Activated T-cell treated with anti-CD3 and anti-CD28 coated beads, Interleukin-2, amount 50 U/mL, for 72 hours (primary cell): ENCODE data around the gene CENPP. TPM values are rescaled to one million over a fixed set of nuclear protein-coding genes. Genes with fewer than 3 reads are reported as not detected.

Experiments
- ATAC-seq, 2 donors: fragments of 150-1000 bp; cut with Tn5 transposase; replicated peaks in 1 of 2; 2 replicates each; pipeline ENCODE4 v1.10.0; 2021; ENCODE audit warnings: moderate library complexity in 2 of 2, mild to moderate bottlenecking in 1 of 2
- DNase-seq, 2 donors: peaks; one replicate each; pipeline ENCODE4 v3.0.0; 2021 to 2022; ENCODE audit warnings: mixed read lengths in 1 of 2
- H3K27ac Mint-ChIP-seq: one replicate; pipeline ENCODE4 v1.8.0; 2022; ENCODE audit warnings: mild to moderate bottlenecking, moderate library complexity, mixed read lengths
- H3K27me3 Mint-ChIP-seq: one replicate; pipeline ENCODE4 v1.8.0; 2022; ENCODE audit warnings: low read depth, mixed read lengths
- H3K36me3 Mint-ChIP-seq, 2 donors: one replicate each; pipeline ENCODE4 v1.8.0; 2022; ENCODE audit warnings: mixed read lengths in 2 of 2, mild to moderate bottlenecking in 1 of 2; ENCODE audit not compliant: insufficient read depth in 2 of 2
- H3K4me1 Mint-ChIP-seq: one replicate; pipeline ENCODE4 v1.8.0; 2022; ENCODE audit warnings: low read depth, mixed read lengths
- H3K4me3 Mint-ChIP-seq, 2 donors: one replicate each; pipeline ENCODE4 v1.8.0; 2022; ENCODE audit warnings: mild to moderate bottlenecking in 2 of 2, mixed read lengths in 2 of 2, moderate library complexity in 2 of 2
- H3K9me3 Mint-ChIP-seq, 2 donors: one replicate each; pipeline ENCODE4 v1.8.0; 2022; ENCODE audit warnings: mixed read lengths in 2 of 2
- total RNA-seq, 2 donors: library from RNA; stranded (reverse); gene quantifications; one replicate each; pipeline ENCODE4 v1.2.3, GENCODE V29; 2022

CENPP gene
- total RNA-seq, 2 donors from 2014 or later = 25.2 to 28.2 TPM

GRCh38 chr9:92424340-92424739, 98.6 kb downstream of the CENPP start, which contains the start of gene OMD:
OMD (minus strand) TSS chr9:92424471; CDS start chr9:92417558, 6,913 bp downstream.
- H3K4me3 Mint-ChIP-seq = no peak within 1 kb of the TSS
- no peaks in the 10 kb centered on the region for H3K4me1 Mint-ChIP-seq
- no peak within 1 kb of the TSS for H3K27ac Mint-ChIP-seq
- ATAC-seq (no peak), DNase-seq (no peak)
- no peaks in the 10 kb centered on the region for H3K9me3 Mint-ChIP-seq
- no peaks in the 10 kb centered on the region for H3K36me3 Mint-ChIP-seq
- no peaks in the 10 kb centered on the region for H3K27me3 Mint-ChIP-seq

- Mint-ChIP-seq H3K9me3 (no peaks in the 10 kb centered on the region), H3K36me3 (no peaks in the 10 kb centered on the region), H3K27me3 (no peaks in the 10 kb centered on the region), H3K4me1 (no peaks in the 10 kb centered on the region), H3K27ac (no peak overlapping the region), H3K4me3 (no peak overlapping the region)
- ATAC-seq = no peak
- DNase-seq = no peak
Measured at GRCh38 chr9:92425474-92425873, 99.7 kb downstream of the CENPP start.

DNA sequence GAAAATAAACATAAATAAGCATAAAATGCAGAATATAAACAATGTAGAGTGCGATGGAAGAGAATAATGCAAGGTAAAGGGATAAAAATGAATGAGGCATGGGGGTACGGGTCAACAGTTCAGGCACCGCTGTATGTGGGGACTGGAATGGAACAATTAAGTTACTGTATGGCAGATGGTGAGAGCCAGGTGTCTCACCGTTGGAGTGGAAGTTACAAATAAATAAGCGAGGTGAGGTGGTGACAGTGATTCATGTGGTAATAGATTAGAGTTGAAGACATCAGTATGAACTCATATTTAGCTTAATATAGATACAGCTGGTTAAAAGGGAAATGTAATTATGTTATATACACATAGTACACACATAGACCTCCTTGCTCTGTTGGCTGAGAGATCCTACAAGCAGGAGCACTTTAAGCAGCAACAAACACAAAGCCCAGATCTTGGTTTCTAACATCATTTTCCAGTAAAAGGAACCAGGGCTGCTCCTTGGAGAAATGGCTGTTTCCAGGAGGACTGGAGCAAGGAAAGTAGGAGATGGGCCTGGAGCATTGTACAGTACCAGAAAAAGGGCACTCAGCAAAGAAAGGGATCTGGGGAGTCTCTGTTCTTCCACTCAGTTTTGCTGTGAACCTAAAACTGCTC, 100.9 kb downstream of the CENPP start:
- H3K27me3 Mint-ChIP-seq = no peaks in the 10 kb centered on the region
- no peaks in the 10 kb centered on the region for H3K36me3 Mint-ChIP-seq
- H3K27ac Mint-ChIP-seq = no peak overlapping the region
- no peak for ATAC-seq
- no peak for DNase-seq
- no peaks in the 10 kb centered on the region for H3K4me1 Mint-ChIP-seq
- H3K4me3 Mint-ChIP-seq = no peak overlapping the region
- no peaks in the 10 kb centered on the region for H3K9me3 Mint-ChIP-seq

DNA sequence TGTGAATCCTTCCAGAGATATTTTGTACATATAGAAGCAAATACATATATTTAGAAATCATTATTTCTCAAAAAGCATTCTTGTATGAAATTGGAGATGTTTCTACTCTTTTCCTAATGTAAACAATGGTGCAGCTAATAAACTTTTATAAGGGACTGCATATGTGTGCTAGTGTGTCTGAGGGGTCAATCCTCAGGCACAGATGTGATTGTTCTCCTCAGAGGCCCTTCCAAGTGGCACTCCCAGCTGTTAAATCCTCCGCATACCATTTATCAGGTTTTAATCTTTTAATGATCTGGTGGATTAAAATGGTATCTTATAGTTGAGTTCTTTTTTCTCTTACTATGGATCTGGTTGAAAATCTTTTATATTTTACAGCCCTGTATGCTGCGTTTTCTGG, 104.1 kb downstream of the CENPP start:
- Mint-ChIP-seq H3K36me3 (no peaks in the 10 kb centered on the region), H3K27me3 (no peaks in the 10 kb centered on the region), H3K27ac (no peak overlapping the region), H3K9me3 (no peaks in the 10 kb centered on the region), H3K4me3 (no peak overlapping the region), H3K4me1 (no peaks in the 10 kb centered on the region)
- no peak for DNase-seq
- no peak for ATAC-seq

GRCh38 chr9:92432350-92432749, 106.6 kb downstream of the CENPP start:
- H3K4me3 Mint-ChIP-seq = no peak overlapping the region
- H3K27ac Mint-ChIP-seq = no peak overlapping the region
- no peaks in the 10 kb centered on the region for H3K36me3 Mint-ChIP-seq
- no peaks in the 10 kb centered on the region for H3K9me3 Mint-ChIP-seq
- DNase-seq = no peak
- no peaks in the 10 kb centered on the region for H3K27me3 Mint-ChIP-seq
- H3K4me1 Mint-ChIP-seq = no peaks in the 10 kb centered on the region
- ATAC-seq = no peak

DNA sequence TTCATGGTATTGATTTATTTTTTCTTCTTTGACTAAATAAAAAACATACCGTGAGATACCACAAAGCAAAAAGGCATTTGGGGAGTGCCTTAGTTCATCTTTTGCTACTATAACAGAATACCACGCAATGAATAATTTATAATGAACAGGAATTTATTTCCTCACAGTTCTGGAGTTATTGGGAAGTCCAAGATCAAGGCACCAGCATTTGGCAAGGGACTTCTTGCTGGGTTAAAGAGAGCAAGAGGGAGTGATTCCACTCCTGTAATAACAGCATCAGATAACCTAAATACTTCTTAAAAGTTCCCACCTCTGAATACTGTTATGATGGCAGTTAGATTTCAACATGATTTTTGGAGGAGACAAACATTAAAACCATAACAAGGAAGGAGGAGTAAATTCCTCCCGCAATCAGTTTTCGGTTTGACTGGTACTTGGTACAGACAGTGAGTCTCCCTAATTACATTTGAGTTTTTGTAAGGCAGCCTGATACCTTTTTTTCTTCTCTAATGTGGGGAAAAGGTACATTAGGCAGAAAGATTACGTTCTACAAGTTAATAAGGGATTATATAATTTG, 107.3 kb downstream of the CENPP start:
- ATAC-seq (no peak), DNase-seq (no peak)
- H3K4me3 Mint-ChIP-seq = no peak overlapping the region
- no peaks in the 10 kb centered on the region for H3K36me3 Mint-ChIP-seq
- H3K27ac Mint-ChIP-seq = no peak overlapping the region
- H3K4me1 Mint-ChIP-seq = no peaks in the 10 kb centered on the region
- no peaks in the 10 kb centered on the region for H3K9me3 Mint-ChIP-seq
- H3K27me3 Mint-ChIP-seq = no peaks in the 10 kb centered on the region

DNA sequence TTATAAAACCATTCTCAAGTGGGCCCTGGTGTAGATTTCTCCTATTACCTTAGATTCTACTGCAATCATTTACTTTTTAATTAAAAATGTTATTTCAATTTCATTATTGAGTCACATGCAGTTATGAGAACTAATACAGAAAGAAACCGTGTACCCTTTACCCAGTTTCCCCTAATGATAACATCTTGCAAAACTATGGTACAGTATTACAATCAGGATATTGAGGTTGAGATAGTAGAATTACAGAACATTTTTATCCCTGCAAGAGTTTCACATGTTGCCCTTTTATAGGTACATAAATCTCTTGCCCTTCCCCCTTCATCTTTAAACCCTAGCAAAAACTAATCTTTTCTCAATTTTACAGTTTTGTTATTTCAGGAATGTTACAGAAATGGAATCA, 109.5 kb downstream of the CENPP start:
- Mint-ChIP-seq H3K4me1 (peaks cover 6% of the 10 kb centered on the region), H3K36me3 (no peaks in the 10 kb centered on the region)

DNA sequence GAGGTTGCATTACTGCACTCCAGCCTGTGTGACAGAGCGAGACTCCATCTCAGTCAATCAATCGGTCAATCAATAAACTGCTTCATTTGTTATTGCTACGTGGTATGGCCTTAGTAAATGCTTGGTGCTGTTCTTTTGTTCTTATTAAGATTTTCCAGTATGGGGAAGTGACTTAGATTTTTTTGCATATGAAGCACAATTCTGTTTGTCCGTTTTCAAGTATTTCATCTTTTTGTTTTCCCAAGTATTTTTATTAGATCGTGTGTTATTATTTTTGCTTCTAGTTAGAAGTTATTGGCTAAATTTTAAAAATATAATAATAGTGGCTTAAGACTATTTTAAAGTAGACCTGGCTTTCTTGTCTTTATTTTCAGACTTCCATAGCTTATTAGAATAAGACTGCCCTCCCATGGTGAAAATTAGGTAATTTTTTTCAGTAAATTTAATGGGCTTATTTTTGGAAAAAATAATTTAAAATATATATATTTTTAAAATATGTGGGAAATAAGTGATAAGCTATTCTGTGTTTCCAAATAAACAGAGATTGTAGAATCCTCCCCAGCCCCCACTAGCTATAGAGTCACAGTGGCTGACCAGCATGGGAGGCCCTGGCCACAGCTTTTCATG, 113.3 kb downstream of the CENPP start:
- H3K4me3 Mint-ChIP-seq = no peak overlapping the region
- DNase-seq (no peak), ATAC-seq (no peak)
- no peaks in the 10 kb centered on the region for H3K36me3 Mint-ChIP-seq
- H3K9me3 Mint-ChIP-seq = no peaks in the 10 kb centered on the region
- peaks cover 10% of the 10 kb centered on the region for H3K4me1 Mint-ChIP-seq
- no peak overlapping the region for H3K27ac Mint-ChIP-seq
- H3K27me3 Mint-ChIP-seq = no peaks in the 10 kb centered on the region

More for the DNA sequence above, 109.5 kb downstream of the CENPP start:
- Mint-ChIP-seq H3K27ac (no peak overlapping the region), H3K9me3 (no peaks in the 10 kb centered on the region), H3K27me3 (no peaks in the 10 kb centered on the region), H3K4me3 (no peak overlapping the region)
- ATAC-seq (no peak), DNase-seq (no peak)

DNA sequence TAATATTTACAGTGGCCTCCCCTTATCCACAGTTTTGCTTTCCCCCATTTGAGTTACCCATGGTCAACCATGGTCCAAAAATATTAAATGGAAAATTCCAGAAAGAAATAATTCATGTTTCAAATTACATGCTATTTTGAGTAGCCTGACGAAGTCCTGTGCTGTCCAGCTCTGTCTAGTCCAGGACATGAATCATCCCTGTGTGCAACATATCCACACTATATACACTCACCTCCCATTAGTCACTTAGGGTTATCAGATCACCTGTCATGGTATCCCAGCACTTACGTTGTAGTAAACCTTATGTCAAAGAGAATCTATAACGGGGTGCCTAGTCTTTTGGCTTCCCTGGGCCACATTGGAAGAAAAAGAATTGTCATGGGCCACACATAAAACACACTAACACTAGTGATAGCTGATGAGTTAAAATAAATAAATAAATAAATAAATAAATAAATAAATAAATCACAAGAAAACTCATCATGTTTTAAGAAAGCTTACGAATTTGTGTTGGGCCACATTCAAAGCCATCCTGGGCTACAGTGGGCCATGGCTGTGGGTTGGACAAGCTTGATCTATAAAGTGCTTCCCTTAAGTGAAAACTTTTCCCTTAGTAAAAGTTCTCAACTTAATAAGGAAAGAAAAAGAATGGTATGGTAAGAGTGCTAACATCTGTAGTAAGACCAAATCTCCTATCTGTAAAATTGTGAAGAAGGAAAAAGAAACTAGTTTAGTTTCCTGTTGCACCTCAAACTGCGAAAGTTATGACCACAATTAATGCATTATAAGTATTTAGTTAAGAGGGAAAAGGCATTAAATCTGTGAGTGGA, 114.4 kb downstream of the CENPP start:
- H3K36me3 Mint-ChIP-seq = no peaks in the 10 kb centered on the region
- H3K4me1 Mint-ChIP-seq = peaks cover 10% of the 10 kb centered on the region
- no peaks in the 10 kb centered on the region for H3K27me3 Mint-ChIP-seq
- peak overlapping the region; percentile 67 for H3K27ac Mint-ChIP-seq
- H3K9me3 Mint-ChIP-seq = no peaks in the 10 kb centered on the region
- no peak for DNase-seq
- peak overlapping the region in 1 of 2 donors; percentile 79 for H3K4me3 Mint-ChIP-seq
- ATAC-seq = no peak

DNA sequence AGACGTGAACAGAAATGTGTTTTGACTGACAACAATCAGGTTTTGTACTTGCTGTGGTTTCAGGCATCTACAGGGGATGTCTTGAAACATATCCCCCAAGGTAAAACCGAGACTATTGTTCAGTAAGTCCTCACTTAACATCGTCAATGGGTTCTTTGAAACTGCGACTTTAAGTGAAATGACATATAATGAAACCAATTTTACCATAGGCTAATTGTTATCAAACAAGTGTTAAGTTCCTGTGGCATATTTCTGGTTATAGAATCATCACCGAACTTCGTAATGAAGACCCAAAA, 114.9 kb downstream of the CENPP start:
- Mint-ChIP-seq H3K9me3 (no peaks in the 10 kb centered on the region), H3K4me3 (peak overlapping the region in 1 of 2 donors; percentile 79), H3K27ac (peak overlapping the region; percentile 67), H3K4me1 (peaks cover 10% of the 10 kb centered on the region), H3K27me3 (no peaks in the 10 kb centered on the region), H3K36me3 (no peaks in the 10 kb centered on the region)
- ATAC-seq (peak; percentile 73 to 83), DNase-seq (no peak)

DNA sequence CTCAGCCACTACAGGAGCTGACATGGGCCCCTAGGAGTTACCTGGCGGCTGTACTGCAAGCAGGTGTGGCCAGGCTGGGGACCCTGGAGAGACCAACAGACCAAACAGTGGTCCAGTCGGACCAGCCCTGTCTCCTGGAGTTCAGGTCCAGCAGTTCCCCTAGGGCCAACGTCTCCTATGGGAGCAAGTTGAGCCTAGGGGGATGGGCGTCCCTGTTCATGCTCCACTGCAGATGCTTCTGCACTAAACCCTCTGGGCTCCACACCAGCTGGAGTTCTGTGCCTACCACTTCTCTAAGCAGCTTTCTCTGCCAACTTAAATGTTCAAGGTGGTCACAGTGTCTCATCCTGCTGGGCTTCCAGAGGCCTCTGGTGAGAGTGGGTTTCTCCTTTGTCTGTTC, 119.1 kb downstream of the CENPP start:
- Mint-ChIP-seq H3K27ac (no peak overlapping the region), H3K9me3 (no peaks in the 10 kb centered on the region), H3K4me3 (no peak overlapping the region), H3K4me1 (peaks cover 9% of the 10 kb centered on the region), H3K27me3 (no peaks in the 10 kb centered on the region), H3K36me3 (no peaks in the 10 kb centered on the region)
- DNase-seq (no peak), ATAC-seq (no peak)

- no peak overlapping the region for H3K27ac Mint-ChIP-seq
- no peaks in the 10 kb centered on the region for H3K27me3 Mint-ChIP-seq
- no peak for ATAC-seq
- no peaks in the 10 kb centered on the region for H3K36me3 Mint-ChIP-seq
- no peak overlapping the region for H3K4me3 Mint-ChIP-seq
- H3K9me3 Mint-ChIP-seq = no peaks in the 10 kb centered on the region
- H3K4me1 Mint-ChIP-seq = no peaks in the 10 kb centered on the region
- no peak for DNase-seq
Measured at GRCh38 chr9:92446536-92446935, 120.8 kb downstream of the CENPP start.

DNA sequence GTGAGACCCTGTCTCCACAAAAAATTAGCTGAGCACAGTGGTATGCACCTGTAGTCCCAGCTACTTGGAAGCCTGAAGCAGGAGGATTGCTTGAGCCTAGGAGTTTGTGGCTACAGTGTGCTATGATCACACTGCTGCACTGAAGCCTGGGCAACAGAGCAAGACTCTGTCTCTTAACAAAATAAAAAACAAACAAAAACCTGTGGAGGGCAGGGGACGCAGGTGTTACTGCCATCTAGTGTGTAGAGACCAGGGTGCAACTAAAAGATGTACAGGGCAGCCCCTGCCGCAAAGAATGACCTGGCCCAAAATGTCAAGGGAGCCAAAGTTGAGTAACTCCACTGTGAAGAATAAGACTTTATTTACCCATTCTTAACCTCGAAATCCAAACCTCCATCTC, 129.5 kb downstream of the CENPP start:
- Mint-ChIP-seq H3K27me3 (no peaks in the 10 kb centered on the region), H3K4me3 (no peak overlapping the region), H3K4me1 (no peaks in the 10 kb centered on the region), H3K9me3 (no peaks in the 10 kb centered on the region), H3K27ac (no peak overlapping the region), H3K36me3 (no peaks in the 10 kb centered on the region)
- ATAC-seq (no peak), DNase-seq (no peak)
